Hematopoietic multipotent progenitor cell (in vitro differentiated cells): ENCODE measurements around the gene LRBA. TPM values are rescaled to one million over a fixed set of nuclear protein-coding genes. Genes with fewer than 3 reads are reported as not detected.
"Not testable (repeated sequence)": the region's sequence is repeated elsewhere in the genome, so short reads cannot be mapped to it uniquely, and the experiment has no call there.

Experiments used
- DNase-seq, 3 donors: peaks; one replicate each; pipeline ENCODE4 v3.0.0-alpha.2; 2011 to 2015; ENCODE audit warnings: low read depth in 2 of 3, low spot score in 2 of 3
- total RNA-seq: library from RNA; depleted of rRNA; stranded (reverse); fragments of >200 nt; gene quantifications from one replicate; pipeline ENCODE4 v1.2.3, GENCODE V29; 2012

LRBA gene
- total RNA-seq, 1 donor: 219 TPM

DNA sequence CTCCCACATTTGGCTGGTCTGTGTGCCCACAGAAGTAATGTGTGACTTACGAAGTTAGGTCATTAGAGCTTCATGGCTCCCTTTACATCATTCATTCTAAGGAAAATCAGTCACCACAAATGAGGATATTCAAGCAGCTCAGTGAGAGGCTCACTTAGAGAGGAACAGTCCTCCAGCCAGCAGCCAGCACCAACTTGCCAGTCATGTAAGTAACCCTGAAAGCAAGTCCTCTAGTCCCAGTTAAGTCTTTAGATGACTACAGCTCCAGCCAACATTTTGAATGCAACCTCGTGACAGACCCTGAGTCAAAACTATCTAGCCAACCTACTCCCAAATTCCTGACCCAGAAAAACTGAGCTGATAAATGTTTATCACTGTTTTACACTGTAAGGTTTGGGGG, 71.3 kb downstream of the LRBA start:
- DNase-seq: no peak

DNA sequence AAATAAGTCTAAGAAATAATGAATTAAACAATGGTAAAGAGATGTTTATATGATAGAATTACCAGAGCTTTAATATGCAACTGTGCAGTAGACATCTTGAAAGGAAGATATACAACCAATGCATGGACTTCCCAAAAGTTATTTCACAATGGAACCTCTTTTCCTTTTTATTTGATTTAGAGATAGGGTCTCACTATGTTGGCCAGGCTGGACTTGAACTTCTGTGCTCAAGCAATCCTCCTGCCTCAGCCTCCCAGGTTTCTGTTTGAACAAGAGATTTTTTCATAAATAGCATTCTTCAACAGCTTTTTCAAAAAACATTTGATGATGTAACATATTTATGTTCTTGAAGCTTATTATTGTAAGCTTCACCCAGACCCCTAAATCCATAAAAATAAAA, 72.0 kb downstream of the LRBA start:
- DNase-seq: no peak

DNA sequence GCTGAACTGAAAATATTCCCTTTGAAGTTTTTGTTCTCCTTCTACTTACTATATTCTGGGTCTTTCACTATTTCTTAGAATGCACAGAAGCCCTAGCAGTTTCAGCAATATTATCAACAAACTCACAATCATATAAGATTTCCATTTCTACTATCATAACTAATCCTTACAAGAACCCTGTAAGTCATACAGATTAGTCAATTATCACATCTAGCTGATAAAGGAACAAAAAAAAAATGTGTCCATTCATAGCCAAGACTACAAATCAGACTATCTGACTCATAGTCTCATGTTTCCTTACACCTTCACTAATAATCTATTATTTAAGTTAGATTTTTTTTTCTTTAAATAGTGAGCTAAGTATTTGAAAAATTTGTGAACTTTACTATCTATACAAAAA, 72.5 kb downstream of the LRBA start:
- DNase-seq: no peak

DNA sequence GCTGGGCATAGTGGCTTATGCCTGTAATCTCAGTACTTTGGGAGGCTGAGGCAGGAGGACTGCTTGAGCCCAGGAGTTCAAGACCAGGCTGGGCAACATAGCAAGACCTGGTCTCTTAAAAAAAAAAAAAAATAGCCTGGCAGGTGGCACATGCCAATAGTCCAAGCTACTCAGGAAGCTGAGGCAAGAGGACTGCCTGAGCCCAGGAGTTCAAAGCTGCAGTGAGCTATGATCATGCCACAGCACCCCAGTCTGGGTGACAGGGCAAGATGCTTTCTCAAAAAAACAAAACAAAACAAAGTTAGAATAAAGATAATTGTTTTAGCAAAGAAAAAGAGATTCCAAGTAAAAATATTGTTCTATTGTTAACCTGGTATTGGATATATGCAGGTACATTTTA, 75.0 kb downstream of the LRBA start:
- no peak for DNase-seq

DNA sequence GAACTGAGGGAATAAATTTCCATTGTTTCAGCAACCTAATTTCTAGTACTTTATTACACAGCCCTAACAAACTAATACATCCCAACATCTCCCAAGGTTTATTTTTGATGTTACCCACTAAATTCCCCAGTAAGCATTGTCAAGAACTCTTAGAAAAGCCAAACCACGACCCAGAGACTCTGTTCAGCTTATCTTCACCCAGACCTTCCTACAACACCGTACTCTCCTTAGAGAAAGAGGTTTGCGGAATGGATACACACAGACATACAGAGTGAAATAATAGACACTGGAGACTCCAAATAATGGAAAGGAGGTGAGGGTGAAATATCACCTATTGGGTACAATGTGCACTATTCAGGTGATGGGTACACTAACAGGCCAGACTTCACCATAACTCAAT, 75.6 kb downstream of the LRBA start:
- no peak for DNase-seq

DNA sequence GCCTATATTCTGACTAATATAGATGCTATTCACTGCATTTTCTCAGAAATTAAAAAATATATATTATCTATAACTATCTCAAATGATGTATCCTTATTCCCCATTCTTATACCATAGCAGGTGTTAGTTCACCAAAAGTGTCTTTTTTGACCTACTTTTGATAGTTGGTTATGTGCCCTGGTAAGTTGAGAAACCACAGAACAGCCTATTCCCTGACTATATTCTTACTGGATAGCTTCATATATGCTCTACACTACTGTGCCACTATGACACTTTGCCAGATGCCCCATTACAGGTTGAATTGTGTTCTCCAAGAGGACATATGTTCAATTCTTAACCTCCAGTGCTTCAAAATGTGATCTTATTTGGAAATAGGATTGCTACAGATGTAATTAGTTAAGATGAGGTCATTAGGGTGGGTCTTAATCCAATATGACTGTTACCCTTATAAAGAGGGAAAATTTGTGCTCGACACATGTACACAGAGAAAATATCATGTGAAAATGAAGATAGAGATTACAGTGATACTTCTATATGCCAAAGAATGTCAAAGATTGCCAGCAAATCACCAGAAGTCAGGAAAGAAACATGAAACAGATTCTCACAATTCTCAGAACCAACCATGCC, 76.1 kb downstream of the LRBA start:
- DNase-seq: no peak

DNA sequence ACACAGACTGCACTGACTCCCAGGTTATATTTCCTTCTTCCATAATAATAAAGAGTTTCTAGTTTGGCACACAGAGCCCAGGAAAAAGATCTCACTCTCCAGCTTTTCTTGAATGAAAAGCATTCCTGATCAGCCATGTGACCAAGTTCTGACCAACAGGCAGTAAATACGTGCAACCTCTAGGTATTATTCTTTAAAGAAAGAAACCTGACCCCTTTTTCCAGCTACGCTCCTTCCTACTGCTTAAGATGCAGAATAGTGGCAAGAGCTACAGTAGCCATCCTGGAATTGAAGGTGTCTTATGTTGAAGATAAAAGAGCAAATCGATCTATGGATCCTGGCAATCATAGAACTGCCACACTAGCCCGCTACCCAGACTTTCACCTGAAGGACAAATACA, 76.7 kb downstream of the LRBA start:
- DNase-seq: no peak

DNA sequence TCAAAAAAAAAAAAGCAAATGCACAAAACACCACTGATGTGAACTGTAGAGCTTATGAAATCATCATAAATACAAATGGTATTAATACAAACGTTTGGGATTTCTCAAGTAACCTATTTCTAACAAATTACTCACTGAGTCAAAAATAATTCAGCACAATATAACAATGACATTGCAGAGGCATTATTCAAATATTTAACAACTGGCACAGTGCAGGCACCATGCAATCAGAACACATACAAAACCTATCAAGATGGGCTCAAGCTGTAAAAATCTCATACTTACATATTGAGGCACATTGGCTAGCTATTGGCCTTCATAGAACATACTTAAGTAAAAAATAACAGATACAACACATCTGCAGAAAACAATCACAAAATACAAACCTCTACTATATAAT, 81.1 kb downstream of the LRBA start:
- DNase-seq: no peak

DNA sequence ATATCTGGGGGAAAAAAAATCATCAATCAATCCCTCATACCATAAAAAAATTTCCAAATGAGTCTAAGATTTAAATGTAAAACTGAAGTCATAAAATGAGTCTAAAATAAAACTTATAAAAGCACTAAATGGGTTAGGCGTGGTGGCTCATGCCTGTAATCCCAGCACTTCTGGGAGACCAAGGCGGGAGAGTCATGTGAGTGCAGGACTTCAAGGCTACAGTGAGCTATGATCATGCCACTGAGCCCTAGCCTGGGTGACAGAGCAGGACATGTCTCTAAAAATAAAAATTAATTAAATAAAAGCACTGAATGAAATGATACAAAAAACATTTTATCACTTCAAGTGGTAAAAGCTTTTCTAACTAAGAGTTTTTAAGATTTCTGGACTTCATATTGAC, 83.3 kb downstream of the LRBA start:
- no peak for DNase-seq

DNA sequence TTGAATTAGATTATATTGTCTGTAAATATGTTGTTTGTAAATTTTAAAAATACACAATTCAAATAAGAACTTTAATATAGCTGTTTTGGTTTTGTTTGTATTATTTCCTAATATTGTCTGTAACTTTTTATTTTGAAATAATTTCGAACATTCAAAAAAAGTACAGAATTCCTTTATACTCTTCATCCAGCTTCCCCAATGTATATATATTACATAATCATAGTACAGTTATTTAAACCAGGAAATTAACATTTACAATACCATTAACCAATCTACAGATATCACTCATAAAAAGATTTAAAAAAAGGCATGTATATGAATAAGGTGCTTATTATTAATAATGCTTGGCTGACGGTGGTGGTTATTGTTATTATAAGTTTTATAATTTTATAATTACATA, 84.1 kb downstream of the LRBA start:
- DNase-seq: no peak

DNA sequence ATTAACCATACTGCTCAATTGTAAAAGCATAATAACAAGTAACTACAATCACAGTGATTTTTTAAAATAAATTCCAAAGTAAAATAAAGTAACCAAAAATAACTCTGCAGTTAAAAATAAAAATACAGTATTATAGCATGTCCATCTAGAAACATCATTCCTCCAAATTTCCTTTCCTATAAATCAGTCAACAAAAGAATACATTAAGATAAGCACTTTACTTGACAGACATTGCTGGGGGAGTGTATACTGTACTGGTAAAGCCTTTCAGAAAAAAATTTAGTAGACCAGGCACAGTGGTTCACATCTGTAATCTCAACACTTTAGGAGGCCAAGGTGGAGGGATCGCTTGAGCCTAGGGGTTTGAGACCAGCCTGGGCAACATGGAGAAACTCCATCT, 91.1 kb downstream of the LRBA start:
- DNase-seq: no peak

DNA sequence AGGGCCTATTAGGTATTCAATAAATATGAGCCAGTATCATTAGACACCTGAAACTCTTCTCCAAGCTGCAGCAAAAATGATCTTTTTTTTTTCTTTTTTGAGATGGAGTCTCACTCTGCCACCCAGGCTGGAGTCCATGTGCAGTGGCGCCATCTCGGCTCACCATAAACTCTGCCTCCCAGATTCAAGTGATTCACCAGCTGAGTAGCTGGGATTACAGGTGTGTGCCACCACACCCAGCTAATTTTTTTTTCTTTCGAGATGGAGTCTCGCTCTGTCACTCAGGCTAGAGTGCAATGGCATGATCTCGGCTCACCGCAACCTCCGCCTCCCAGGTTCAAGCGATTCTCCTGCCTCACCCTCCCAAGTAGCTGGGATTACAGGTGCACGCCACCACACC, 93.6 kb downstream of the LRBA start:
- not testable (repeated sequence) for DNase-seq

DNA sequence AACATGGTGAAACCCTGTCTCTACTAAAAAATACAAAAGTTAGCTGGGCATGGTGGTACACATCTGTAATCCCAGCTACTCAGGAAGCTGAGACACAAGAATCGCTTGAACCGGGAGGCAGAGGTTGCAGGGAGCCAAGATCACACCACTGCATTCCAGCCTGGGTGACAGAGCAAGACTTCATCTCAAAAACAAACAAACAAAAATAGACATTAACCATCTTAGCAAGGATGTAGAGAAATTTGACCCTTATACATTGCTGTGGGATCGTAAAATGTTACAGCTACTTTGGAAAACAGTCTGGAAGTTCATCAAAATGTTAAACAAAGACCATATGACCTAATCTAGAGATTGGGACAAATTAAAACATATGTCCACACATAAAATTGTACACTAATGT, 96.5 kb downstream of the LRBA start:
- not testable (repeated sequence) for DNase-seq

DNA sequence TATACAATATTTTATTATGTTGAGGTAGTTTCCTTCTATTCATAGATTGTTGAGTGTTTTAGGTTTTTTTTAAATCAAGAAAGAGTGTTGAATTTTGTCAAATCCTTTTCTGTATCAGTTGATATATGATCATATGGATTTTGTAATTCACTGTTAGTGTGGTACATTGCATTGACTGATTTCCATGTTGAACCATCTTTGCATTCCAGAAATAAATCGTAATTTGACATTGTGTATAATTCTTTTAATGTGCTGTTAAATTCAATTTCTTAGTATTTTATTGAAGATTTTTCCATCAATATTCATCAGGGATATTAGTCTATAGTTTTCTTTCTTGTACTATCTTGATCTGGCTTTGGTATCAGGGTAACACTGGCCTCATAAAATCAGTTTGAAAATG, 103.8 kb downstream of the LRBA start:
- peak in 1 of 3 donors; percentile 37 for DNase-seq

DNA sequence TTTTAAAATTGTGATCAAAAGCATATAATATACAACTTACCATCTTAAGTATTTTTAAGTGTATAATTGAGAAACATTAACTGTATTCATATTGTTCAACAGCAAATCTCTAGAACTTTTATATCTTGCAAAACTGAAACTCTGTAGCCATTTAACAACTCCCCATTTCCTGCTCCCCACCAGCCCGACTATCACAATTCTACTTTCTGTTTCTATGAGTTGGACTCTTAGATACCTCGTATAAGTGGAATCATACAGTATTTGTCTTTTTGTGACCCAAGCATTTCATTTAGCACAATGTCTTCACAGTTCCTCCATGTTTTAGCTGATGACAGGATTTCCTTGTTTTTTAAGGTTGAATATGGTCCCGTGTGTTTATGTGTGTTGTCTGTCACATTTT, 106.0 kb downstream of the LRBA start:
- DNase-seq: no peak

DNA sequence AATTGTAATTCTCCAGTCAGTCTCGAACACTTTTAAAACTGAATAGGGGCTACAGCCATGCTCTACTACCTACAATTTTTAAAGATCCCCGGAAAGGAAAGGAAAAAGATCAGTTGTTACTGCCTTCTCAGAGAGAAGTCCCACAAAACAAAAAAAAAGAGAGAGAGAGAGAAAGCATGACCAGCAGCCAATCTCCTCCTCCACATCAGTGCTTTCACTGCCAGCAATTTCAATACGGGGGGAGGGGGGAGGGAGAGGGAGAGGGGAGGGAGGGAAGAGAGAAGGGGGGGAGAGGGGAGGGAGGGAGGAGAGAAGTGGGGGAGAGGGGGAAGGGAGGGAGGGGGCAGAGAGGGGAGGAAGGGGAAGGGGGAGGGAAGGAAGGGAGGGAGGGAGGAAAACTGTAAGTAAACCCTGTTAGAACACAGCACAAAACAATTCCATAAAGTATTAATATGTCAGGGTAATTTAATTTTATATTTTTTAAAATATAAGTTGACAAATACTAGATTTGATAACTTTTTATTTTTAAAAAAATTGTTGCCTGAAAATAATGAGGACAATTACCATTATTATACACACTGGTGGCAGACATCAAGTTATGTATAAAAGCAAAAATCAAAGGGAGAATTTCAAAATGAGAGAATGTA, 108.0 kb downstream of the LRBA start:
- DNase-seq: no peak

DNA sequence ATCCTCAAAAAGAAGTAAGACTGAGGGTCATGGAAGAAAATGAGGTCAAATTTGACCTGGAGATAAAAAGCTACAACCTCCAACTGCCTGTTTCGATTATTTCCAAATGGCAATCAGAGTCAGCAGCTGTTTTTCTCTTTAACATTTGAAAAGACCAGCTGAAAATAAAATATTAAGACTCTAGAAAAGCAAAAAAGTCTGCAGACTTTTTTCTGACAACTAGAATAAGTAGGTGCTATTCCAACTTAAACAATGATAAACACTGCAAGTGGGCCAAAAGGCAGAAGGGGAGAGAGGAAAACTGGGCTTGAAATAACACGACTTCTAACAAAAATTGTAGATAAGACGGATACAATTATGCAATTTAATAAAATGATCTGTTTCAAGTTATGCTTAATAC, 110.4 kb downstream of the LRBA start:
- no peak for DNase-seq

DNA sequence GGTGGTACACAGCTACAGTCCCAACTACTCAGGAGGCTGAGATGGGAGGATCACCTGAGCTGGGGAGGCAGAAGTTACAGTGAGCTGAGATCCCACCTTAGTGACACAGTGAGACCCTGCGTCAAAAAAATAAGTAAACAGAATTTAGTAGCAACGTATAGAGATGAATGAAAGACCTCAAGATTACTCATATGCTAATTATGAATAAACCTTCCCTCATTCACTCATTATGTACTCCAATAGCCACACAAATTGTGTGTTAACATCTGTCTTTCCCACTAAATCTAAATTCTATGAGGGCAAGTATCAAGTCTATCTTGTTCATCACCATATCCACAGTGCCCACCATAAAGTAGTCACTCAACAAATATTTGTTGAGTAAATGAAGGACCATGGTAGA, 111.5 kb downstream of the LRBA start:
- DNase-seq: no peak

DNA sequence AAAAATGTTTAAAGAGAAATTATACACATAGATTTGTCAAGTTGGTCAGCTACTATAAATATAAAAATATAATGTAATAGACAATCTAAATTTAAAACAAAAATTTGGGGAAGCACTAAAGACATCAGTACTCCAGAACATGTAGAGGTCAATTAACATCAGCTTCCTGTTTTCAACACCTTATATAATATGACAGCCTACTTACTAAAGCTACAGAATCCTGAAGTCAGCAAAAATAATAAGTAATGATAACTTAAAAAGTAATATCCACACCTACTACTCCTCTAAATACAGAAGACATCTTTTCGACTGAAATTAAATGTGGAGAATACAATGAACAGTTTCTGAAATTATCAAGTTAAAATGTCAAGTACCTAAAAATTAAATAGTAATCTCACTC, 118.6 kb downstream of the LRBA start:
- no peak for DNase-seq

DNA sequence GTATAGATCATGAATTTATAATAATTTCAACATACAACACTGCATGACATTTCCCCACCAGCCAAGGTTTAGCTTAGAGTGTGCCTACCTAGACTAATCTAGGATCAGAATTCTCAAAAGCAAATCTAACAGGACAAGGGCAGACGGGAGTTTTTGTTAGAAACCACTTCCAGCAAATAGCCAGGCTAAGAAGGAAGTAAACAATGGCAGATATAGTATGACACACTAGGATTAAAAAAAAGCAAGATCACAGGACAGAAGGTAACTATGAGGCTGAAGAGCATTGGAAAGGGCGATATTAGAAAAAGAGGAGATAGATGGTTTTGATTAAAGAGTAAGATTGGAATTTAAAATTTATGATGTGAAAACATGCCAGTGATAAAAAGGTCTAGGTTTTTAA, 124.8 kb downstream of the LRBA start:
- no peak for DNase-seq

DNA sequence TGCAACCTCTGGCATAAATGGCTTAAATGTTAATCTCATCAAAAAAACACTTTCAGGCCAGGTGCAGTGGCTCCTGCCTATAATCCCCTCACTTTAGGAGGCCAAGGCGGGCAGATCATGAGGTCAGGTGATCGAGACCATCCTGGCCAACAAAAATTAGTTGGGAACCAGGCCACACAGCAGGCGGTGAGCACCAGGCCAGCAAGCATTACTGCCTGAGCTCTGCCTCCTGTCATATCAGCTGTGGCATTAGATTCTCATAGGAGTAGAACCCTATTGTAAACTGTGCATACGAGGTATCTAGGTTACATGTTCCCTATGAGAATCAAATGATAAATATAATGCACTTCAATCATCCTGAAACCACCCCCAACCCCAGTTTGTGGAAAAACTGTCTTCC, 125.8 kb downstream of the LRBA start:
- DNase-seq: no peak

DNA sequence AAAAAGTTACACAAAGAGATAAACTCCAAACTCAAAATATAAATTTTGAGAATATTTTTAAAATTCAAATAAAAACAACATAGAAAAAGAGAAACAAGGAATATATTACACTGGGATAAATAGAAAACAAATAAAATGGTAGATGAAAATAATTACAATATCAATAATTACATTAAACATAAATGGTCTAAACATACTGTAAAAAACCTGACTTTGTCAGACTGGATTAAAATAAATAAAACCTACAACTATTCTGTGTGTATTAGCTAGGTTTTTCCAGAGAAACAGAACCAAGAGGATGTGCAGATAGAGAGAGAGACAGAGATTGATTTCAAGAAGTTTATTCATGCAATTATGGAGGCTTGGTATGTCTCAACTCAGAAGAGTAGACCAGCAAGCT, 126.5 kb downstream of the LRBA start:
- DNase-seq: no peak

DNA sequence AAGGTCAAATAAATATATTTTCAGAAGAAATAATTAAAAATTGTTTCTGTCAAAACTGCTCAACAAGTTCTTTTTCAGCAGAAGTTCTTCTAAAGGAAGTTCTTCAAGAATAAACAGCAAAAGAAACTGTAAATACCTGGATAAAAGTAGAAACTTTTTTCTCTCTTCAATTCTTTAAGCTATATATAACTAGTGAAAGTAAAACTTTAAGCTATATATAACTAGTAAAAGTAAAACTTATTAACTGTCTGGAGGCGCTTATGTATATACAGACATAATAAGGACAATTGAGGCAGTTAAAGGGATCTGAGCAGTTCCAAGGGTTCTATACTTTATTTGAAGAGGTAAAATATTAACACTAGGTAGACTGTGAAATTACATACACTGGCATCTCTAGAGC, 126.9 kb downstream of the LRBA start:
- DNase-seq: no peak
